Measurements from ENCODE around the gene SIL1.
"Not testable (repeated sequence)": the region's sequence is repeated elsewhere in the genome, so short reads cannot be mapped to it uniquely, and the experiment has no call there.

SIL1 gene

DNA sequence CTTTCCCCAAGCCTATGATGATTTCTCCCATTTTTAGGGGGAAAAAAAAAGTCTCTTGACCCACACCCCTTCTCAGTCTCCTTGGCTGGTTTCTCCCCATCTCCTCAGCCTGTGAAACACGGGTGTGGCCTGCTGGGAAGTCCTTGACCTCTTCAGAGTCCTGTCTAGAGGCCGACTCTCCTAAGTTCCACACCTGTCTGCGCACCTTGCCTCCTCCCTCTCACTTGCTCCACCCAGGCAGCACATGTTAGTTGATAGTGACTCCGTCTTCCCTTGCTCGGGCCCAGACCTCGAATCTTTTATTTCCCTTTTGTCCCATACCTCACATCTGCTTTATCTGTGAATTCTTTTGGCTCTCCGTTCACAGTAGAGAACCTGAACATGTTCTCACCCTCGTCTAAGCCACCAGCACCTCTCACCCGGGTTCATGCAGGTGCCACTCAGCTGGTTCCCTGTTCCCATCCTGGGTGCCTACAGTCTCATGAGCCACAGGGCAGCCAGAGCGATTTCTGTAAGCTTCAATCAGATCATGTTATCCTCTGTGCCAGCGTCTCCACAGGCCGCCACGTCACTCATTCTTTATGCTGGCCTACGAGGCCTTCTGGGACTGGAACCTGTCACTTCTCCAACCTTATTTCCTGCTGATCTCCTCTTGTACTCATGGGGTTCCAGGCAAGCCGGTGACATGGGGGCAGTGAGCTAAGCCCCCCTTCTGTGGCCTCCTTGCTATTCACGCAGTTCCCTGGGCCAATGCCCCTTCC is 271.3 kb downstream of the SIL1 start:
- no peak overlapping the region for H3K4me3 ChIP-seq (ENCODE audit: low read depth in 1 of 2, low read length in 1 of 2)
- H3K36me3 ChIP-seq = peaks cover 44% of the 10 kb centered on the region
- no peak overlapping the region for H3K27ac ChIP-seq
- TF ChIP-seq, protein P1, sequence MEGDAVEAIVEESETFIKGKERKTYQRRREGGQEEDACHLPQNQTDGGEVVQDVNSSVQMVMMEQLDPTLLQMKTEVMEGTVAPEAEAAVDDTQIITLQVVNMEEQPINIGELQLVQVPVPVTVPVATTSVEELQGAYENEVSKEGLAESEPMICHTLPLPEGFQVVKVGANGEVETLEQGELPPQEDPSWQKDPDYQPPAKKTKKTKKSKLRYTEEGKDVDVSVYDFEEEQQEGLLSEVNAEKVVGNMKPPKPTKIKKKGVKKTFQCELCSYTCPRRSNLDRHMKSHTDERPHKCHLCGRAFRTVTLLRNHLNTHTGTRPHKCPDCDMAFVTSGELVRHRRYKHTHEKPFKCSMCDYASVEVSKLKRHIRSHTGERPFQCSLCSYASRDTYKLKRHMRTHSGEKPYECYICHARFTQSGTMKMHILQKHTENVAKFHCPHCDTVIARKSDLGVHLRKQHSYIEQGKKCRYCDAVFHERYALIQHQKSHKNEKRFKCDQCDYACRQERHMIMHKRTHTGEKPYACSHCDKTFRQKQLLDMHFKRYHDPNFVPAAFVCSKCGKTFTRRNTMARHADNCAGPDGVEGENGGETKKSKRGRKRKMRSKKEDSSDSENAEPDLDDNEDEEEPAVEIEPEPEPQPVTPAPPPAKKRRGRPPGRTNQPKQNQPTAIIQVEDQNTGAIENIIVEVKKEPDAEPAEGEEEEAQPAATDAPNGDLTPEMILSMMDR (IDR thresholded peaks at IDR 0.05) = no peak
- no peaks in the 10 kb centered on the region for H3K9me3 ChIP-seq
- no peaks in the 10 kb centered on the region for H3K4me1 ChIP-seq (ENCODE audit: control insufficient read depth in 1 of 2, insufficient read depth in 1 of 2, low read depth in 1 of 2, low read length in 1 of 2)
- H3K27me3 ChIP-seq = no peaks in the 10 kb centered on the region

DNA sequence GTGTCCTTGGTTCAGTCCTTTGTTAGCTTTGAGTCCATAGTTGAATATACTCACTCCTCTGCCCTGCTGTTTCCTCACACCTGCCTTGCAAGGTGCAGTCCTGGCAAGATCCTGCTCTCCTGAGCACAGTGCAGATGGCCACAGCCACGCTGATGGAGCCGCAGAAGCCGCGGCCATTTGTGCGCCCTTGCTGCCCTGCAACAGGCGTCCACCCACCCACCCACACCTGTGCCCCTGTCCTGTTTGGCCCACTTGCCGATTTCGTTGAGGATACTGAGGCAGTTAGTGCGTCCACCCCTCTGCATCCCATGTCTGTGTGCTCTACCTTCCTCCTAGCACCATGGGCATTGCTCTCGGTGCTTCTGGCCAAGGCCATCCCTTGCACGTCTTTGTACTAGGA is 271.9 kb downstream of the SIL1 start:
- Histone ChIP-seq H3K27me3 (no peaks in the 10 kb centered on the region), H3K36me3 (peaks cover 38% of the 10 kb centered on the region), H3K4me1 (ENCODE audit: control insufficient read depth in 1 of 2, insufficient read depth in 1 of 2, low read depth in 1 of 2, low read length in 1 of 2) (no peaks in the 10 kb centered on the region), H3K9me3 (no peaks in the 10 kb centered on the region), H3K27ac (no peak overlapping the region), H3K4me3 (ENCODE audit: low read depth in 1 of 2, low read length in 1 of 2) (no peak overlapping the region)
- TF ChIP-seq, protein P1 (IDR thresholded peaks at IDR 0.05) = no peak

DNA sequence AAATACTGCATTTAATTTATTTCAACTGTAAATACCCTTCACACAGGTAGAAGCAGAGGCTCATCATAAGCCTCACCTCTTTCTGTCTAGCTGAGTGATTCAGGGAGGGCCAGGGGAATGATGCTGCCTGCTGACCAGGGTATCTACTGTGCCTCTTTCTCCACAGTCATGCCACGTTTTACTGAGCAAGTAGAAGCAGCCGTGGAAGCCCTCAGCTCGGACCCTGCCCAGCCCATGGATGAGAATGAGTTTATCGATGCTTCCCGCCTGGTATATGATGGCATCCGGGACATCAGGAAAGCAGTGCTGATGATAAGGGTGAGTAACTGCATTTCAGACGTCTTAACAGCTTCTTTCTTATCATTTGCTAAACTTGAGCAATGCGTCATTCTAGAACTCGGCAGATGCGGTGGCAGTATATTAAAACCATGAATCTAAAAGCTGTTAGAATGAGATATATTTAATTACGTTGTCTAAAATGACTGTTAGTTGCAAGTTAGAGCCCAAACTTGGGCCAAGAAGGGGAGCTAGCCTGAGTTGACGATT is 273.0 kb downstream of the SIL1 start:
- TF ChIP-seq, protein P1 (IDR thresholded peaks at IDR 0.05) = no peak
- no peak overlapping the region for H3K27ac ChIP-seq
- no peaks in the 10 kb centered on the region for H3K27me3 ChIP-seq
- no peak overlapping the region for H3K4me3 ChIP-seq (ENCODE audit: low read depth in 1 of 2, low read length in 1 of 2)
- H3K36me3 ChIP-seq = peaks cover 27% of the 10 kb centered on the region
- no peaks in the 10 kb centered on the region for H3K4me1 ChIP-seq (ENCODE audit: control insufficient read depth in 1 of 2, insufficient read depth in 1 of 2, low read depth in 1 of 2, low read length in 1 of 2)
- H3K9me3 ChIP-seq = no peaks in the 10 kb centered on the region

DNA sequence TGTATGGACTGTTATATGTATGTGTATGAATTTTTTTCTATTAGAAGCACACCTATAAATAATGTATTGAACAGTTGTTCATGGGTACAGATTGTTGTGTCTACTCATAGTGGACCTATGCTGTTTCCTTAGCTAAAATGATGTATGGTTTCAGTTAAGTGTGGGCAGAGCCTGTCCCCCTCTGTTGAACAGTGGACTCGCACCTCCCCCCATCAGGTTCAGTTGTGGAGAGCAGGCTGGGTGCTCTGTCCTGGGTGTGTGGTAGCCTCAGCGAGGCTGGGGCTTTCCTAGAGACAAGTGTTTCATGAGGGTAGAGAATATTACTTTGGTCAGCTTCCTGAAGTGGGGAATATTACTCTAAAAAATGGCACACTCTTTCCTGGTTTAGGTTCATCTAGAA is 275.7 kb downstream of the SIL1 start:
- Histone ChIP-seq H3K4me1 (ENCODE audit: control insufficient read depth in 1 of 2, insufficient read depth in 1 of 2, low read depth in 1 of 2, low read length in 1 of 2) (no peaks in the 10 kb centered on the region), H3K27ac (no peak overlapping the region), H3K9me3 (no peaks in the 10 kb centered on the region), H3K4me3 (ENCODE audit: low read depth in 1 of 2, low read length in 1 of 2) (no peak overlapping the region), H3K36me3 (peaks cover 21% of the 10 kb centered on the region), H3K27me3 (no peaks in the 10 kb centered on the region)
- TF ChIP-seq, protein P1 (IDR thresholded peaks at IDR 0.05) = no peak

DNA sequence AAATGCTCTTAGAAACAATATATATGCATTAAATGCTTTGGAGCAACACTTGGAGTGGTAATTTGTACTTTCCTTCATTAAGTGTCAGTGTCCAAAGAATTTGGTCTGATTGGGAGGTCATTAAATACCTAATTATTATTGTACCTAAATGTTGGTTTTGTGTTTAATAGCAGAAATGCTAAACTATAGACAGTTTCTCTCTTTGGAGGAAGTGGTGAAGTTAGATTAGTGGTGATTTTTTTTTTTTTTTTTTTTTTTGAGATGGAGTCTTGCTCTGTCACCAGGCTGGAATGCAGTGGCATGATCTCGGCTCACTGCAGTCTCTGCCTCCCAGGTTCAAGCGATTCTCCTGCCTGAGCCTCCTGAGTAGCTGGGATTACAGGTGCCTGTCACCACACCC is 276.8 kb downstream of the SIL1 start:
- not testable (repeated sequence) for H3K4me1 ChIP-seq (ENCODE audit: control insufficient read depth in 1 of 2, insufficient read depth in 1 of 2, low read depth in 1 of 2, low read length in 1 of 2); H3K27ac ChIP-seq; H3K4me3 ChIP-seq (ENCODE audit: low read depth in 1 of 2, low read length in 1 of 2); H3K27me3 ChIP-seq; H3K9me3 ChIP-seq
- H3K36me3 ChIP-seq = peaks cover 13% of the 10 kb centered on the region

DNA sequence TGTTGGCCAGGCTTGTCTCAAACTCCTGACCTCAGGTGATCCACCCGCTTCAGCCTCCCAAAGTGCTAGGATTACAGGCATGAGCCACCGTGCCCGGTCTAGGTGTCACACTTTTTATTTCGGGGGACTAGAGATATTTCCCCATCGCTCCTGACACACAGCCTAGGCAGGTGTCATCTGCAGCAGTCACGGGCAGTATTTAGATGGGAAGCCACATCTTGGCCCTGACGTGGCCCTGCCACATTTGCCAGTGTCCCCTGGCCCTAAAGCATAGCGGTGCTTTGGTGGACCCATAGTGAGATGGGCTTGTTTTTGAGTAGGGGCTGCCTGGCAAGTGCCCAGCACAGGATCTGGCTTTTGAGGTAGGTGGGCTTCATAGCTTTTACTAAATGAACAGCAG is 278.0 kb downstream of the SIL1 start:
- Histone ChIP-seq H3K4me3 (ENCODE audit: low read depth in 1 of 2, low read length in 1 of 2) (no peak overlapping the region), H3K9me3 (no peaks in the 10 kb centered on the region), H3K4me1 (ENCODE audit: control insufficient read depth in 1 of 2, insufficient read depth in 1 of 2, low read depth in 1 of 2, low read length in 1 of 2) (no peaks in the 10 kb centered on the region), H3K36me3 (peaks cover 2% of the 10 kb centered on the region), H3K27me3 (no peaks in the 10 kb centered on the region), H3K27ac (no peak overlapping the region)
- TF ChIP-seq, protein P1 (IDR thresholded peaks at IDR 0.05) = no peak

Measured in neutrophil (primary cell).